ENCODE data around the gene MRPS16.

MRPS16 gene

DNA sequence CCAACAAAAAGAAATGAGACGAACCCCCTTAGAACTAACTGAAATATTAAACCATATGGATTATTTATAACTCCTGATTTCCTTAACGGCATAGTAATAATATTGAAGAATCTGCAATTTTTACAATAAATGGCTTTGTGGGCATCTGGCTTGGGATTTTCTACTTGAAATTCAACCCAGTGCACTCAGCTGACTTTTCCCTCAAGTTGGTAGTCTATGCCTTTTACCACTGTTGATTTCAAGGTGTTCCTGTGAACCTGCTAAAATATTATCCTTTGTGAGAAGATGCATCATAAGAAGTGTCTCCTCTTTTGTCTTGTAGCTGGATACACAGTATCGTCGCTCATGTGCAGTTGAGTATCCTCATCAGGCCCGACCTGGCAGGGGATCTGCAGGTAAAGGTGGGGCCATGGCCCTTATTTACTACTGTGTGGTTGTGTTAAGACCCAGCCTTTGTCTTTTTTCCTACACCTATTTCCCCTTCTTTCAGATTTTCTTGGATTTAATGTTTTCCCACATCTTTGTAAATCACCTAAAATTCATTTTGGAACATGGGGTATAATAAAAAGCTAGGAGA, 13.4 kb downstream of the MRPS16 start:
- no peak for DNase-seq

DNA sequence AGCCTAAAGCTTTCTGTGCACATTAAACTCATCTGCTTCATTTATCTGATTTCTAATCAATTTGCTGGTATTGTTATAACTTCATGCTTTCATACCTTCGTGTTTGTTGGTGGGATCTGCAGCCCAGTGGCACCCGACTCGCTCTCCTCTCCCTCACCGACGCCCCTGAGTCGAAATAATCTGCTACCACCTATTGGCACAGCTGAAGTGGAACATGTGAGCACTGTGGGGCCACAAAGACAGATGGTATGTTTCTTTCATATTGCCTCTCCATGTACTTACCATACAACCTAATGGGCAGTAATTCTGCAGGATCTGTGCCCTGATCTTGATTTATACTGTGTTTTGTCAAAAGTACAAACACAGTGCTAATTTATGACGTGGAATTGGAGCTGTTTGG, 17.7 kb downstream of the MRPS16 start:
- DNase-seq = no peak

DNA sequence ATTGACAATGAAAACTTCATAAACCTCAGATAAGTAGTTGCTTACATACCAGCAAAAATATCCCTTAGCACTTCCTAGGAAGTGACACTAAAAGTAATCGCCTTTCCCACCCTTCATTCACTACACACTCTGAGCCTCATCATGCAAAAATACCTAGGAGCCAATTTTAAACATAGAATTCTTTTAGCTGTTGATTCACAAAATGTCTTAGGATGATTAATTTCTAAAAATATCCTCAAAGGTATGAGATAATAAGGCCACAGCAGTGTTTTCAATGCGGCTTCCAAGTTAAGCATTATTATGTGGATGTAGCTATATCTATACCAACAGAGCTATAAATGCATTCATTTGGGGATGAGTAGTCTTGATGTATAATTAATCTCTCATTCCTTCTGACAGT, 18.6 kb downstream of the MRPS16 start:
- DNase-seq = no peak

DNA sequence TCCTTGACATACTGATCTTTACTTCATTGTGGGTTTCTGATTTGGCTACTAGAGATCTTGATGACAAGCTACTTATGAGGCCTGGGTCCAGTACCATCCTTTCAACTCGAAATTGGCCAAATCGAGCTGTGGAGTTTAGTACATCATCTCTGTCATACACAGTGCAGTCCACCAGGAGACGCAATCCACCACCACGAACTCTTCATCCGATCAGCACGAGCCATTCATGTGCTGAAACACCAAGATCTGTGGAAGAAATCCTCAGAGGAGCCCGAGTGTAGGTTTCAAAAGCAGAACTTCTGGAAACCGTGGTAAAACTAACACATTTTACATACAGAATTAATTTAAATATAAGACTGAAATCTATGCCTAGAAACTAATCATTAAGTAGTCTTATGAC, 19.6 kb downstream of the MRPS16 start:
- no peak for DNase-seq

DNA sequence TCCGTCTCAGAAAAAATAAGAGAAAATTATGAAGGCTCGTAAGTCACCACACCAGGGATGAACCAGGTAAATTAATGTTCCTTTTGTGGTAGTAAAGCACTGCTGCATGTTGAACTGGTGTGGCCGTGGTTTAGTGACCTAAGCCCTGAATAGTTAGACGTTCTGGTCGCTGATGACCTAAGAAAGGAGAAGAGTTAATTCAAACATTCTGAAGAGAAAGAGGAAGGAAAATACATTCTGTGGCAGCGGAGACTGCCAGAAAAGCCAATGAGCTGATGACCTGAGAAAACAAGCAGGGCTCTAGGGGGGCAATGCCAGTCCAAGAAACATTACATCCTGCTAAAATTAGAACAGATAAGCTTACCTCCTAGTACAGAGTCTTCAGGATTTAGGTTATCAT, 22.9 kb downstream of the MRPS16 start:
- no peak for DNase-seq

DNA sequence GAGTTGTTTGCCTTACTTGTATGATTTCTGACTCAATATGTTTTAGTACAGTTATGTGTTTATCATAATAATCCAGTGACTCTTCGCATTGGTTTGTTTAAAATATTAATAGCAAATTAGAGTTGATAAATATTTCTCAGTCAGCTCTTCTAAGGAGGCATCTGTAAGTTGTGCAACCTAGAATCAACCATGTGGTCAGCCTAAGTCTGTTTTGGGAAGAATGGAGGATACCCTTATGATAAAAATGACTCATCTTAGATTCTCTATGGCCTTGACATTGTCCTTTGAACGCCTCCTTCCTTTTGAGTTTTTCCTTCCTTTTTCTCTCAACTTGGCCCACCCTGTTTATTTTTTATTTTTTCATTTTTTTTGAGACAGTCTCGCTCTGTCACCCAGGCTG, 24.2 kb downstream of the MRPS16 start:
- DNase-seq = no peak

DNA sequence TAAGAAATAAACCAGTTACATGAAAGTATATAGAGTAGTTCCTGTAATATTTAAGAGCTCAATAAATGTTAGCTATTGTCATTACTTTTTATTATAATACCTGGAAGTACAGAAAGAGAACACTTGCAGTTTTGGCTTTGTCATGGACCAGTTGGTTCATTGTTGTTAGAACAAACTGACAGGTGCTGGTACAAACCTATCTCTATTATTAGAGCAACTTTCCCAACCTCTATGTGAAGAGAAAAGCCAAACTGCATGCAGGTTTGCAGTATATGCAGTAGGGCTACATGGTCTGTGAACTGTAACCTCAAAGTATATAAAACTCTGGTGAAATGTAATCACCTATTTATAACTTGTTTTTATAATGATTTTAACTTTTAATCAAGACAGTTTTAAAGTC, 25.8 kb downstream of the MRPS16 start:
- DNase-seq = no peak

DNA sequence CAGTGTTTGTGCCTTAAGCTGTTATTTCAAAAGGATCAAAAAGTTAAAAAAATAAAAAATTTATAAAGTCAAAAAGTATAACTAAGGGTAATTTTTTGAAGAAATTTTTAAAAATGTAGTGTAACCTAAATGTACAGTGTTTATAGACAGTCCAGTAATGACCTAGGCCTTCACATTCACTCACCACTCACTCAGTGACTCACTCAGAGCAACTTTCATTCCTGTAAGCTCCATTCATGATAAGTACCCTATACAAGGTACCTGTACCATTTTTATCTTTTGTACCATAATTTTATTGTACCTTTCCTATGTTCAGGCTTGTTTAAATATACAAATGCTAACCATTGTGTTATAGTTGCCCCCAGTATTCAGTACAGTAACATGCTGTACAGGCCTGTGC, 26.9 kb downstream of the MRPS16 start:
- no peak for DNase-seq

DNA sequence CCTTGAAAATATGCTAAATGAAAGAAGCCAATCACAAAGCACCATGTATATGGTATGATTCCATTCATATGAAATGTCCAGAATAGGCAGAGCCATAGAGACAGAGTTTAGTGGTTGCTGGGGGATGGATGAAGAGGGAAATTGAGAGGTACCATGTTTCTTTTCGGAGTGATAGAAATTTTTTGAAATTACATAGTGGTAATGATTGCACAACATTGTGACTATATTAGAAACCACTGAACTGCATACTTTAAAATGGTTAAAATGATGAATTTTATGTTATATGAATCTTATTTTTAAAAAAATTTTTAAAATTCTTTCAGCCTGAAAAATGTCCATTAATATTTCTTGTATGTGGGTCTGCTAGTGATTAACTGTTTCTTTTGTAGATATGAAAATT, 31.5 kb downstream of the MRPS16 start:
- no peak for DNase-seq

DNA sequence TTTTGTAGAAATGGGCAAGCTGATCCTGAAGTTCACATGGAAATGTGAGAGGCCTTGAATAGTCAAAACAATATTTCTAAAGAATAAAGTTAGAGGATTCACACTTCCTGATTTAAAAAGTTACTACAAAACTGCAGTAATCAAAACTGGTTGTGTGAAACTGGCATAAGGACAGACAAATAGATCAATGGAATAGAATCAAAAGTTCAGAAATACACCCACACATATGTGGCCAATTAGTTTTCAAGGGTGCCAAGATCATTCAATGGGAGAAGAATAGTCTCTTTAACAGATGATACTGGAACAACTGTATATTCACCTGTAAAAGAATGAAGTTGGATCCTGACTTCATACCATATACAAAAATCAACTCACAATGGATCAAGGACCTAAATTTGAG, 33.1 kb downstream of the MRPS16 start:
- no peak for DNase-seq

DNA sequence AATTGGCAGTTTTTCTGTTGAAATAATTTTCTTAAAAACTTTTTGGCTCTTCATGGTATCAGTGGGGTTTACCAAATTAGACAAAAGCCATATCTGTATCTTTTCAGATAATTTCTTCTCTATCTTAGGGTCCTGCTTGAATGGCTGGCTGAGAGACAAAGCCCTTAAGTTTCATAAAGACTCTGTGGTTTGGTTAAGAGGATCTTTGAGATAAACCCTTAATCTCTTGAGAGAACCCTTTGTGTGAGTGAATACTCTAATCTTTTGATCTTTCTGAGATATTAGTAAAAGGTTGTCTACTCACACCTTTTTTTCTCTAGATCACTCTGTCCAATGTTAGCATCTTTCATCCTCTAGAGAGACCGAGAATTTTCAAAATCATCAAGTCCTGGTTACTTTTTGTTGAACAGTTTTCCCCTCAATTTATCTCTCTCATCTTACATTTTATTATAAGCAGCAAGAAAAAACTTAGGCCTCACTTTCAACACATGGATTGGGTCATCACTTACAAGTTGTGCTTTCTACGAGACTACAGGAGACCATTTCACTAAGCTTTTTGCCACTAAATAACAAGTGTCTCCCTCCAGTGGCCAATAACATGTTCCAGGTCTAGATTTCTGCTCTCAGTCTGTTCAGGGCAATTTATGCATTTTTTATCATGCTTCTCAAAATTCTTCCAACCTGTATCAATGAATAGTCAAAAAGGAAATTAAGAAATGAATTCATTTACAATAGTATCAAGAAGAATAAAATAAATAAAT, 33.8 kb downstream of the MRPS16 start:
- DNase-seq = peak in 1 of 2 experiments; percentile 31

DNA sequence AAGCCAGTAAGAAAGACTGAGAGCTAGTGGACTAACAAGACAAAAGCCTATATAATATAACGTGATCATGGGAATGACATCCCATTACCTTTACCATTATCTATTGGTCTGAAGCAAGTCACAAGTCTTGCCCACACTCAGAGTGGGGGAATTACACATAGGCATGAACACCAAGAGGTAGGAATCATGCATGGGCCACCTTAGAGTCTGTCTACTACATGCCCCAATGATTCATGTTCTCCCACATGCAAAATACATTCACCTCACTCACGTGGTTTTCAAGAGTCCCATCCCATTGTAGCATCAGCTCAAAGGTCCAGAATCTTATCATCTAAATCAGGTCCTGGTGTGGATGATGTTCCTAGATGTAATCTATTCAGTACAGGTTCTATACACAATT, 34.8 kb downstream of the MRPS16 start:
- DNase-seq = no peak

DNA sequence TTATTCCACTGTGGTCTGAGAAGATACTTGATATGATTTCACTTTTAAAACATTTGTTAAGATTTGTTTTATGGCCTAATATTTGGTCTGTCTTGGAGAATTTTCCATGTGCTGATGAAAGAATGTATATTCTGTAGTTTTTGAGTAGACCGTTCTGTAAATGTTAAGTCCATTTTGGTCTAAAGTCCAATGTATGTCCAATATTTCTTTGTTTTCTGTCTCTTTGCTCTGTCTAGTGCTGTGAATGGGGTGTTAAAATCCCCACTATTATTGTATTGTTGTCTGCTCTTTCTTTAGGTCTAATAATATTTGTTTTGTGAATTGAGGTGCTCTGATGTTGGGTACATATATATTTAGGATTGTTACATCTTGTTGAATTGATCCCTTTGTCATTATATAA, 36.7 kb downstream of the MRPS16 start:
- no peak for DNase-seq

DNA sequence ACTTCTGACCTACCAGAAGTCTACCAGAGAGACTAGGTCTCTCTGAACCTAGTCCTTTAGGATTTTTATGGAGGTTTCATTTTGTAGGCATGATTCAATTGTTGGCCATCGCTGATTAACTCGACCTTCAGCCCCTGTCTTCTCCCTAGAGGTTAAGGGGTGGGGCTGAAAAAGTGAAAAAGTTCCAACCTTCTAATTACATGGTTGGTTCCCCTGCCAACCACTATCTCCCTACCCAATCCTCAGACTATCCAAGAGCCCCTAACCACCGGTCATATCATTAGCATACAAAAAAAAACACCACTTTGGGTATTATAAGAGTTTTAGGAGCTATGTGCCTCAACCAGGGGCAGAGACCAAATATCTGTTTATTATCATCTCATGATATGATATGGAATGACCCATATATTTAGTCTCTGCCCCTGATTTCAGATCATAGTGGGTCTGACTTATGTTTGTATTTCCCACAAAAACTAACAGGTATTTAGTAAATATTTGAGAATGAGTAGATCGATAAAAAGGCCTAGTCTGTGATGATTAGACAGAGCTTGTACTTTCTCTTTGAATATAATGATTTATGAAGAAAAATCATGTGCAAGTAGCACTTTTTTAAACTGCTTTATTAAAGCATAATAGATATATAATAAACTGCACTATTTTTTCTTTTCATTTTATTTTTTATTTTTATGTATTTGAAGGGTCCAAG, 41.2 kb downstream of the MRPS16 start:
- no peak for DNase-seq

DNA sequence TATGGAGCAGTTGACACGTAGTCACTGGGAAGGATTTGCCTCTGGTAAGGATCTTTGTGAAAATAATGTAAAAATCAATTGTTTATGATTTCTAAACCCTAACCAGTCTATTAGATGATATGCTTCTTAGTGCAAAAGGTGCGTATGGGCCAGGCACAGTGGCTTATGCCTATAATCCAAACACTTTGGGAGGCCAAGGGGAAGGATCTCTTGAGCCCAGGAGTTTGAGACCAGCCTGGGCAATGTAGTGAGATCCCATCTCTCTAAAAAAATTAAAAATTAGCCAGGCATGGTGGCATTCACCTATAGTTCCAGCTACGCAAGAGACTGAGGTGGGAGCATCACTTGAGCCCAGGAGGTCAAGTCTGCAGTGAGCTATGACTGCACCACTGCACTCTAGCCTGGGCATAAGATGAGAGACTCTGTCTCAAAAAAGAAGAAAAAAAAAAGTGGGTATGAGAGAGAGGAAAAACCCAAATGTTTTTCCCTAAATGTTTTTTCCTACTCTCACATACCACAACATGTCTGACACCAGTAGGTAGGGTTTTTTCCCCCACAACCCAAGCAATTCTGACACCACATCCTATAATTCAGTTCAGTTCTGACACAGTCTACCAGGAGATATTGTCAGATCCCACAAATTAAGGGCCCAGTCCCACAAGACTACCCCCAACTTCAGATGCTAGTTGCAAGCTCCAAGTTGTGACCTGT, 41.9 kb downstream of the MRPS16 start:
- DNase-seq = no peak

DNA sequence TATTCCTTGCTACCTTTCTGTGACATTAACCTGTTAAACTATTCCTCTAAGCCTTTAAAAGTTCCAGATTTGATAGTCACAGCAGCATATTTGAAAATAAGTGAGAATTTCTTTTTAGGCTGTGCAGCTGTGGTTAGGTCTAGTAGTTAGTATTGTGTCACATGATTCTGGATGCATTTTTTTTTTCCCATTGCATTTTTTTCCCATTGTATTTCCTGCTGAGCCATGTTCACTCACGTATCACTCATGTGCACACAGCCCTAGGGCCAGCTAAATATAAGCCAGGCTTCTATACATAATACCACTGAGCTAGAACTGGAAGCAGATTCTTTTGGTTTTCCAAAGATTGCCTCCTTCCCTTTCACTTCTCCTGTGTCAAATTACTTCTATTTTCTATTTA, 42.7 kb downstream of the MRPS16 start:
- no peak for DNase-seq

DNA sequence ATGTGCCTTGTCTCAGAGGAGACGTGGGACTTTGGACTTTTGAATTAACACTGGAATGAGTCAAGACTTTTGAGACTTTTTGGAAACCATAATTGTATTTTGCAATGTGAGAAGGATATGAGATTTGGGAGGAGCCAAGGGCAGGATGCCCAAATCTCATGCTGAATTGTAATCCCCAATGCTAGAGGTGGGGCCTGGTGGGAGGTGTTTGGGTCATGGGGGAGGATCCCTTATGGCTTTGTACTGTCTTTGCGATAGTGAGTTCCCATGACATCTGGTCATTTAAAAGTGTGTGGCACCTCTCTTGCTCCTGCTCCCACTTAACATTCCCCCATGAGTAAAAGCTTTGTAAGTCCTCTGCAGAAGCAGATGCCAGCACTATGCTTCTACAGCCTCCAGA, 44.6 kb downstream of the MRPS16 start:
- no peak for DNase-seq

DNA sequence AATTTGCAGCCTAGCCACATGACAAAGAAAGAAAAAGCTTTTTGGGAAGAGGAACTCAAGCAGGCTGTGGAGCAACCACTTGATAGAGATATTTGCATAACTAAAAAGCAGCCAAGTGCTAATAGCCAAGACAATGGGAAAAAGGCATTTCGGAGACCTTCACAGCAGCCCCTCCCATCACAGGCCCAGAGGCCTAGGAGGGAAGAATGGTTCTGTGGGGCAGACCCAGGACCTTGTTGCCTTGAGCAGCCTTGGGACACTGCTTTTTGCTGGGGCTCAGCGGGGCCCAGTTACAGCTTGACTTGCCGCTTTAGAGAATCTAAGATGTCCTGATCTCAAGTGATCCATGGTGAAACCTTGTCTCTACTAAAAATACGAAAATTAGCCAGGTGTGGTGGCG, 46.1 kb downstream of the MRPS16 start:
- DNase-seq = no peak

DNA sequence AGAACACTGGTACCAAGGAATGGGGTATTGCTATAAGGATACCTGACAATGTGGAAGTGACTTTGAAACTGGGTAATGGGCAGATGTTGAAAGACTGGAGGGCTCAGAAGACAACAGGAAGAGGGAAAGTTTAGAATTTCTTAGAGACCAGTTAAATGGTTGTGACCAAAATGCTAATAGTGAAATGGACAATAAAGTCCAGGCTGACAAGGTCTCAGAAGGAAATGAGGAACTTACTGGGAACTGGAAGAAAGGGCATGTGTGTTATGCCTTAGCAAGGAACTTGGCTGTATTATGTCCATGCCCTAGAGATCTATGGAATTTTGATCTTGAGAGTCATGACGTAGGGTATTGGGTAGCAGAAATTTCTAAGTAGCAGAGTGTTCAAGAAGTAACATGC, 46.6 kb downstream of the MRPS16 start:
- DNase-seq = no peak

DNA sequence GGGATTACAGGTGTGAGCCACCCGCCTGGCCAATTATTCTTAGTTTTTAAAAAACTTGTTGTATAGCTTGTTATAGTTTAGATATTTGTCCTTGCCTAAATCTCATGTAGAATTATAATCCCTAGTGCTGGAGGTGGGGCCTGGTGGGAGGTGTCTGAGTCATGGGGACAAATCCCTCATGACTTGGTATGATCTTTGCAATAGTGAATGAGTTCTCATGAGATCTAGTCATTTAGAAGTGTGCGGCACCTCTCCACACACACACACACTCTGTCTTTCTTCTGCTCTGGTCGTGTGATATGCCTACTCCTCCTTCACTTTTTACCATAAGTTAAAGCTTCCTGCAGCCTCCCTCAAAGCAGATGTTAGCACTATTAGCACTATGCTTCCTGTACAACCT, 47.4 kb downstream of the MRPS16 start:
- DNase-seq = no peak

All from SW 1271 (cell line).